Urinary bladder (tissue), 4 donors: ENCODE measurements around the gene PRAMEF5. TPM values are rescaled to one million over a fixed set of nuclear protein-coding genes. Genes with fewer than 3 reads are reported as not detected.
"Not testable (repeated sequence)": the region's sequence is repeated elsewhere in the genome, so short reads cannot be mapped to it uniquely, and the experiment has no call there.

Experiments
- DNase-seq: peaks from one replicate; pipeline ENCODE4 v3.0.0-alpha.2; 2015; ENCODE audit errors: extremely low spot score
- H3K27ac ChIP-seq: one replicate; pipeline ENCODE4 v1.5.1; 2013; ENCODE audit warnings: low read depth, mild to moderate bottlenecking, moderate library complexity
- H3K36me3 ChIP-seq: one replicate; pipeline ENCODE4 v1.6.1; 2013; ENCODE audit warnings: mild to moderate bottlenecking, moderate library complexity; ENCODE audit not compliant: insufficient read depth
- H3K4me1 ChIP-seq: one replicate; pipeline ENCODE4 v1.6.1; 2013; ENCODE audit warnings: mild to moderate bottlenecking, moderate library complexity; ENCODE audit not compliant: insufficient read depth
- H3K4me3 ChIP-seq: one replicate; pipeline ENCODE4 v1.5.1; 2013; ENCODE audit warnings: low read depth, low read length
- WGBS: extraction: QIAGEN DNeasy Blood & Tissue Kit; methylation state at CpG from one replicate; pipeline ENCODE4 v1.1.7; 2013; 5-methylcytosine and 5-hydroxymethylcytosine counted together
- polyA plus RNA-seq: library from polyadenylated mRNA; stranded (reverse); fragments of 200-250 nt; gene quantifications from one replicate; pipeline ENCODE4 v1.2.3, GENCODE V29; 2013
- small RNA-seq: library from RNA; depleted of rRNA; stranded (forward); fragments of <200 nt; gene quantifications from one replicate; pipeline ENCODE3, GENCODE V24; 2014
- total RNA-seq: library from RNA; depleted of rRNA; stranded (reverse); fragments of >200 nt; gene quantifications from one replicate; pipeline ENCODE4 v1.2.3, GENCODE V29; 2014
- donor health status: healthy with polysubstance abuse.
- donor health status: healthy.

The PRAMEF5 gene
- total and polyA plus RNA-seq, 2 donors = not detected

GRCh38 chr1:13302197-13302596 lies 48.2 kb downstream of the PRAMEF5 start:
- not testable (repeated sequence) for H3K27ac ChIP-seq, H3K4me3 ChIP-seq, H3K36me3 ChIP-seq, H3K4me1 ChIP-seq, DNase-seq

- H3K36me3 ChIP-seq, H3K4me1 ChIP-seq, H3K4me3 ChIP-seq, H3K27ac ChIP-seq, DNase-seq: not testable (repeated sequence)
- no CpG with 5 or more reads among the region's 1 CpG for WGBS
Measured at GRCh38 chr1:13303239-13303638, 49.2 kb downstream of the PRAMEF5 start, which contains the start of gene PRAMEF33. PRAMEF33 (plus strand) TSS chr1:13303539; CDS start chr1:13305955, 2,416 bp downstream.

Small RNA genes lying within 50 kb of the gene (small RNA-seq; reads per million reads assigned to genes)
- gene RNU6-771P = not detected

Other genes starting within 250 kb of the PRAMEF5 start
- not detected for gene PRAMEF27, start 197.6 kb upstream of the PRAMEF5 start, total RNA-seq
- not detected for gene PRAMEF27, start 197.6 kb upstream of the PRAMEF5 start, polyA plus RNA-seq
- not detected for gene HNRNPCL3, start 193.4 kb upstream of the PRAMEF5 start, total RNA-seq
- not detected for gene HNRNPCL3, start 193.4 kb upstream of the PRAMEF5 start, polyA plus RNA-seq
- gene PRAMEF25, start 183.4 kb upstream of the PRAMEF5 start, total RNA-seq = not detected
- gene PRAMEF25, start 183.4 kb upstream of the PRAMEF5 start, polyA plus RNA-seq = not detected
- not detected for gene HNRNPCL2, start 137.3 kb upstream of the PRAMEF5 start, total RNA-seq
- gene HNRNPCL2, start 137.3 kb upstream of the PRAMEF5 start, polyA plus RNA-seq = not detected
- gene PRAMEF26, start 98.2 kb upstream of the PRAMEF5 start, total RNA-seq = not detected
- not detected for gene PRAMEF26, start 98.2 kb upstream of the PRAMEF5 start, polyA plus RNA-seq
- gene HNRNPCL4, start 88.6 kb upstream of the PRAMEF5 start, total RNA-seq = not detected
- gene HNRNPCL4, start 88.6 kb upstream of the PRAMEF5 start, polyA plus RNA-seq = not detected
- gene PRAMEF9, start 82.3 kb upstream of the PRAMEF5 start, total RNA-seq = not detected
- not detected for gene PRAMEF9, start 82.3 kb upstream of the PRAMEF5 start, polyA plus RNA-seq
- gene PRAMEF13, start 52.8 kb upstream of the PRAMEF5 start, total RNA-seq = not detected
- not detected for gene PRAMEF13, start 52.8 kb upstream of the PRAMEF5 start, polyA plus RNA-seq
- not detected for gene PRAMEF18, start 28.0 kb upstream of the PRAMEF5 start, total RNA-seq
- gene PRAMEF18, start 28.0 kb upstream of the PRAMEF5 start, polyA plus RNA-seq = not detected
- gene PRAMEF8, start 30.9 kb downstream of the PRAMEF5 start, total RNA-seq = not detected
- gene PRAMEF8, start 30.9 kb downstream of the PRAMEF5 start, polyA plus RNA-seq = not detected
- gene PRAMEF33, start 49.3 kb downstream of the PRAMEF5 start, total RNA-seq = not detected
- gene PRAMEF33, start 49.3 kb downstream of the PRAMEF5 start, polyA plus RNA-seq = not detected
- not detected for gene PRAMEF15, start 61.4 kb downstream of the PRAMEF5 start, total RNA-seq
- not detected for gene PRAMEF15, start 61.4 kb downstream of the PRAMEF5 start, polyA plus RNA-seq
- gene PRAMEF14, start 92.9 kb downstream of the PRAMEF5 start, total RNA-seq = not detected
- gene PRAMEF14, start 92.9 kb downstream of the PRAMEF5 start, polyA plus RNA-seq = not detected
- not detected for gene PRAMEF19, start 117.7 kb downstream of the PRAMEF5 start, total RNA-seq
- gene PRAMEF19, start 117.7 kb downstream of the PRAMEF5 start, polyA plus RNA-seq = not detected
- gene PRAMEF17, start 135.4 kb downstream of the PRAMEF5 start, total RNA-seq = not detected
- gene PRAMEF17, start 135.4 kb downstream of the PRAMEF5 start, polyA plus RNA-seq = not detected
- not detected for gene PRAMEF20, start 156.3 kb downstream of the PRAMEF5 start, total RNA-seq
- not detected for gene PRAMEF20, start 156.3 kb downstream of the PRAMEF5 start, polyA plus RNA-seq